Activated CD4-positive, alpha-beta T cell treated with anti-CD3 and anti-CD28 coated beads, Interleukin-2, amount 50 U/mL, for 4 hours (primary cell): Measurements from ENCODE around the gene GOLGA8K.
"Not testable (repeated sequence)": the region's sequence is repeated elsewhere in the genome, so short reads cannot be mapped to it uniquely, and the experiment has no call there.

Experiments used
- DNase-seq, 2 experiments: peaks; one replicate each; pipeline ENCODE4 v3.0.0-alpha.2; 2020

The GOLGA8K gene, protein sequence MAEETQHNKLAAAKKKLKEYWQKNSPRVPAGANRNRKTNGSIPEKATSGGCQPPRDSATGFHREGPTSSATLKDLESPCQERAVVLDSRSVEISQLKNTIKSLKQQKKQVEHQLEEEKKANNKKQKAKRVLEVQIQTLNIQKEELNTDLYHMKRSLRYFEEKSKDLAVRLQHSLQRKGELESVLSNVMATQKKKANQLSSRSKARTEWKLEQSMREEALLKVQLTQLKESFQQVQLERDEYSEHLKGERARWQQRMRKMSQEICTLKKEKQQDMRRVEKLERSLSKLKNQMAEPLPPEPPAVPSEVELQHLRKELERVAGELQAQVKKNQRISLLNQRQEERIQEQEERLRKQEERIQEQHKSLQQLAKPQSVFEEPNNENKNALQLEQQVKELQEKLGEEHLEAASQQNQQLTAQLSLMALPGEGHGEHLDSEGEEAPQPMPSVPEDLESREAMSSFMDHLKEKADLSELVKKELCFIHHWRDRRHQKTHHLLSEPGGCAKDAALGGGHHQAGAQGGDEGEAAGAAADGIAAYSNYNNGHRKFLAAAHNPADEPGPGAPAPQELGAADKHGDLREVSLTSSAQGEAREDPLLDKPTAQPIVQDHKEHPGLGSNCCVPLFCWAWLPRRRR

DNA sequence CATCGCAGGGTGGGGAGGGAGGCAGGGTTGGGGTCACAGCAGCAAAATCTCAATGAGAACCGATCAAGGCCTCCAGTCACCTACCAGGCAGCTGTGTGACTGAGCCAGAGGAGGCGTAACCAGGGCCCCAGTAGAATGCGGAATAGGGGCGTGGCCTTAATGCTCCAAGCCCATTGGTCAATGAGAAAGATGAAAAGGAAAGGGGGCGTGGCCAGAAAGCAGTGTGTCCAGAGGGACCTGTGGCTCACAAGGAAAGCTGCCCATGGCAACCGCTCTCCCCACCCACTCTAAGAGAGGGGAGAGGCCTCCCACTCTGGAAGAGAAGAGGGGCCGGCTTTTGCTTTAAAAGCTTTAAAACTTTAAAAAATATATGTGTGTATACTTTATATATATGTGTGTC, at the start of gene GOLGA8K:
TSS of gene GOLGA8K (minus strand) at position 101 of the 400 bp plus-strand sequence. CDS start at position 3, 98 bp downstream.
- not testable (repeated sequence) for DNase-seq

DNA sequence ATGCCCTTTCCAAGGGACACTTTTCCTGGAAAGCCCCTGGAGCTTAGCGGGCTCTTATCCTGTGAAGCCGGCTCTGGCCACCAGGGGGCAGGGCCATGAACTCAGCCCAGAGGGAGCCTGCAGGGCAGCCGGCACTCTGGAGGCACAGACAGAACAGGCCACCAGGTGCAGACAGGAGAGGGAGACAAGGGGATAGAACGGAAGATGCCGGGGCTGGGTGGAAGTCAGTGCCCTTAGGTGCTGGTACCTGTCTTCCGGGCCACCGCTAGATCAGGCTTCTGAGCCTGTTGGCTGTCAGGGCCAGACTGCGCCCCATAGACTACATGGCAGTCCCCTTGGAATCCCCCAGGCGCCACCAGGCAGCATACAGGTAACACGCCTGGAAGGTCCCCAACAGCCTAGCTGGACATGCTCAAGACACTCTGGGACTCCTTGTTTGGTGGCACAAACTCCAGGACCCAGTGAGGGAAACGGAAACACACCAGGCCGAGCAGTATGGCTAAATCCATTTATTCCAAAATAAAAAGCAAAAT, 37.4 kb upstream of the GOLGA8K start:
- DNase-seq = not testable (repeated sequence)

DNA sequence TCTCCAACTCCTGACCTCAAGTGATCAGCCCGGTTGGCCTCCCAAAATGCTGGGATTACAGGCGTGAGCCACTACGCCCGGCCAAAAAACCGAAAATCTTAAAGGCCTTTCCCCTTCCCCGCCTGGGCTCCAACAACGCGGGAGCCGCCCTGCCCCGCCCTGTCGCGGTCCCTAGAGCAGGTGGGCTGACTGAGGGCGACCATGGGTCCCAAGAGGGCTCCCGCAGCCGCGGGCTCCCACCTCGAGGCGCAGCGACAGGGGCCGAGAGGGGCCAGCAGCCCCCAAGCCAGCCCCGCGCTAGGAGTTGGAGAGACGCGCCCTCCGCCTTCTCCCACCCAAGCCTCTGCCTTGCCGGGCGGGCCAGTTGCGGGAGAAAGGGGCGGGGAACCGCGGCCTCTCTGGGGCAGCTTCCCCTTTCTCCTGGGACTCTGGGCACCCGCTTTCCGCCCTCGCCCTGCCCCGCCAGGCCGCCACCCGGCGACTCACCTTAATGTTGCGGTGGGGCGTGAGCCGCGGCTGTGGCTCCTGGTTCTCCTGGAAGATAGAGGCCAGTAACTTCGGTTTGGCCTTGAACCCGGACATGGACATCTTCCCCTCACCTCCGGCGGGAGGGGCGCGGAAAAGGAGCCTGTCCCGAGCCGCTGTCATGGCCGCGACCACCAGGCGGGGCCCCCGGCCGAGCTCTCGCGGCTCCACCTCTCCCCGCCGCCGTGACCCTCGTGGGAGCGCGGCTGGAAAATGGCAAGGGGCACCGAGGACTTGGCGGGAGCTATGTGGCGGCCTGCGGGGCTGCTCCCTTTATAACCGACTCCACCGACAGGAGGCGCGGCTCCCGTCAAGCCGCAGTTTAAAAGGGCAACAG, 31.2 kb upstream of the GOLGA8K start:
- DNase-seq = not testable (repeated sequence)

DNA sequence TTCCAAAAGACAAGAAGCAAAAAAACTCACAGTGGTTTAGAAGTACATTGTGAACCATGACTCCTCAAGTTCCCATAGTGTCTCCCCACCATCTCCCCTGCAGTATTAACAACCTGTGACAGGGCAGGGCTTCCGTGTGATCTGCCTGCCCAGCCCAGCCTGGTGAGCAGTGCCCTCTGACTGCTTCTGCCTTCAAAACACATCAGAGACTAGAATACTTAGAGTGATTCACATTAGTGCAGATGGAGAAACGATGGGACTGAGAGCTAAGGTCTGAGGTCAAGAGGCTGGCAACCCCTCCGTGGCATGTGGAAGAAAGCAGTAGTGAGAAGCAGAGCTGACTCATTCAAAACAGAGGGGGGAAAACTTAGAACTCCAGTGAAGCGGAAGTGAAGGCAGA, 24.5 kb upstream of the GOLGA8K start:
- not testable (repeated sequence) for DNase-seq

DNA sequence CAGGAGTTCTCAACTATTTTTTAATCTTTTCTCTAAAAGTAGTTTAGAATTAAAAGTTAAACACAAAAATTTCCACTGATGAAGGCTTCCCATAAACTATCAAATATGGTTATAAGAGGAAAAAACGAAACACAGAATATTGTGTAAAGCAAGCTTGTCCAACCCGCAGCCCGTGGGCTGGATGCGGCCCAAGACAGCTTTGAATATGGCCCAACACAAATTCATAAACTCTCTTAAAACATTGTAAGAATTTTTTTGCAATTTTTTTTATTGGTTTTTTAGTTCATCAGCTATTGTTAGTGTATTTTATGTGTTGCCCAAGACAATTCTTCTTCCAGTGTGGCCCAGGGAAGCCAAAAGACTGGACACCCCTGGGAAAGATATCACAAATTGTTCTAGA, 23.4 kb upstream of the GOLGA8K start:
- not testable (repeated sequence) for DNase-seq

DNA sequence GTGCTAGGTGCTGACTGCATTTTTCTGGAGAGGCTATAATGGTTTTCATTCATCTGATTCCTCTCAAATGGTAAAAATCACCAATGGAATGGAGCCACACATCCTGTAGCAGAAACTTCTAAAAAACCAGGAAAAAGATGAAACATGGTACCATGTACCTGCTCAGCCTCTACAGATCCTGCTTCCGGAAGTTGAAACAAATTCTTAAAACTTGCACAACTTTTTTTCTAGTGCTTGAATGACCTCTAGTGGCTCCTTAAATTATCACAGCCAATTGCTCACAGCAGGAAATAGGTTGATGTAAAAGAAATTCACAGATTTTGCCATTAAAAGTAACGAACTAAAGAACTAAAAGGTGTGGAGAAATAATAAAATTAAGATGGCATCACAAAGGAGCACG, 4.8 kb upstream of the GOLGA8K start:
- not testable (repeated sequence) for DNase-seq

DNA sequence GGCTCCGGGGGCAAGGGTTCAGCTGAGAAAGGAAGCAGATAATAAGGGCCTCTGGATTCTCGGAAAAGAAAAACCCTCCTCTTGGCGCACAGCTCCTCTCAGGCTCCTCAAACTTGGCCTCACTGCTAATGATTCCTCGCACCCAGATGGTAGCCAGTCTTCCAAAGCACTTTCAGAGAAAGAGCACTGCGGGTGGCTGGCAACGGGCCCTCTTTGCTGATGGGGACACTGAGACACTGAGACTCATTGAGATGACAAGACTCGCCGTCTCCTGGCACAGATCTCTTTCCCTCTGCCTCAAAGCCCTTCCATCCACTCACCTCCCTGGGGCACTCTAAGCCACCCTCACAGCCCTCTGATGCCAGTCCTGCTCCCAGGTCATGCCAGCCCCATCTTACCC, 6.6 kb downstream of the GOLGA8K start:
- not testable (repeated sequence) for DNase-seq

DNA sequence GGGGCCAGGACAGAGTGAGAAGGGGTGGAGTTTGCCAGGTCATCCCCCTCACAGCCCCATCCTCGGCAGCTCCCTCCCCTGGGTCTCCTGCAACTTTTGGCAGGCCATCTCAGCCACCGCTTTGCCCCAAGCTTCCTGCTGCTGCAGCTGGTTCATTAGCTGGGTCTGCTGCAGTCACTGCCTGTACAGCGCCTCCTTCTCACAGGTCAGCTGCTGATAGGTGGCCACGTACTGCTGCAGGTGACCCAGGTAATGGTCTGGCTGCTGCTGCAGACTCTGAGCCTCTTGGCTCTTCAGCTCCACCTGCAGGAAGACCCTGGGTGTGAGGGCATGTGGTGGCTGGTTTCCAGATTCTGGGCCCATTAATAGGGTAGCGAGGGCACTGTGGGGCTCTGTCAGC, 8.3 kb downstream of the GOLGA8K start:
- not testable (repeated sequence) for DNase-seq

DNA sequence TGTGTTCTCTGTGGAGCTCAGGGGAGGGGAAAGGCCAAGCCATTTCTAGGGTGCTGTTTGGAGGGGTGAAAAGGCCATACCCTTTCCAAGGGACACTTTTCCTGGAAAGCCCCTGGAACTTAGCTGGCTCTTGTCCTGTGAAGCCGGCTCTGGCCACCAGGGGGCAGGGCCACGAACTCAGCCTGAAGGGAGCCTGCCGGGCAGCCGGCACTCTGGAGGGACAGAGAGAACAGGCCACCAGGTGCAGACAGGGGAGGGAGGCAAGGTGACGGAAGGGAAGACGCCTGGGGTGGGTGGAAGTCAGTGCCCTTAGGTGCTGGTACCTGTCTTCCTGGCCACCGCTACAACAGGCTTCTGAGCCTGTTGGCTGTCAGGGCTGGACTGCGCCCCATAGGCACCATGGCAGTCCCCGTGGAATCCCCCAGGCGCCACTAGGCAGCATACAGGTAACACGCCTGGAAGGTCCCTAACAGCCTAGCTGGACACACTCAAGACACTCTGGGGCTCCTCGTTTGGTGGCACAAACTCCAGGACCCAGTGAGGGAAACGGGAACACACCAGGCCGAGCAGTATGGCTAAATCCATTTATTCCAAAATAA, 14.9 kb downstream of the GOLGA8K start:
- not testable (repeated sequence) for DNase-seq

DNA sequence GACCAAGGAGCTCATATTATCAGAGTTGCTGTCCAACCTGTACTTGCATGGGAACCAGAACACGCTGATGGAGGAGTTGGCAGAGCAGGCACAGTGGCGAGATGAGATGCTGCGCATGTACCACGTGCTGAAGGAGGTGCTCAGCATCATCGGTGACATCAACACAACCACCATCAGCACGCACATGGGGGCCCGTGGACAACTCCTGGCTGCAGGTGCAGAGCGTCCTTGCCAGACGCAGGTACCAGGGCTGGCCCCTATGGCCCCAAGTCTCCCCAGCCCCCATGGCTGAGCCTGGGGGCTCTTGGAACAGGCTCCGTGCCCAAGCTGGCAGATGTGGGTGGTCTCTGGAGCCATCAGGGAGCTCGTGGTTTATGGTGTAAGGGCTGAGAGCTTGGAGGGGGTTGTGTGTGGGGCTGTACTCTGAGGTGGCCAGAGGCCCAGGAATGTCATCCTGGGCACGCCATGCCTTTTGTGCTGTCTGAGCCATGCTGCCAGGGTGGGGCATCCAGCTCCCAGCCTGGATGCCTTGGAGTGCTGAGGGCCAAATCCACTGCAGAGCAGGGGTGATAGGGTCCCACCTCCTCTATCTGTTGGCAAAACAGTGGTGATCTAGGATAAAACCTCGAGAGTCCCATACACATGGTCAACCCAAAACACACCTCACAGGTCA, 17.1 kb downstream of the GOLGA8K start:
- DNase-seq = not testable (repeated sequence)

DNA sequence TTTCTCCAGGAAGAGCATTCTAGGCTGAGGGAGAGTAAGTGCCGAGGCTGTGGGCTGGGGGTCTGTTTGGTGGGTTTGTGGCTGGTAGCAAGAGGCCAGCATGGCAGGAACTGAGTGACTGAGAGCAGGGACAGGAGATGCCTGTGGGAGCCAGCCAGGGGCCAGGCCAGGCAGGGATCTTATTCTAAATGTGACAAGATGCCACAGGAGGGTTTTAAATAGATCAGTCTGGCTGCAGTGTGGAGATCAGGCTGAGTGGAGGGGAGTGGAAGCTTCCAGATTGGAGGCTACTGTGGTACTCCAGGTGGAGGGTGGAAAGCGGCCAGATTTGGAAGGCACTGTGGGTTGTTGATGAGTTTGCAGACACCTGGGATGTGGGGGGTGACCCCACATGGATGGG, 28.9 kb downstream of the GOLGA8K start:
- not testable (repeated sequence) for DNase-seq

DNA sequence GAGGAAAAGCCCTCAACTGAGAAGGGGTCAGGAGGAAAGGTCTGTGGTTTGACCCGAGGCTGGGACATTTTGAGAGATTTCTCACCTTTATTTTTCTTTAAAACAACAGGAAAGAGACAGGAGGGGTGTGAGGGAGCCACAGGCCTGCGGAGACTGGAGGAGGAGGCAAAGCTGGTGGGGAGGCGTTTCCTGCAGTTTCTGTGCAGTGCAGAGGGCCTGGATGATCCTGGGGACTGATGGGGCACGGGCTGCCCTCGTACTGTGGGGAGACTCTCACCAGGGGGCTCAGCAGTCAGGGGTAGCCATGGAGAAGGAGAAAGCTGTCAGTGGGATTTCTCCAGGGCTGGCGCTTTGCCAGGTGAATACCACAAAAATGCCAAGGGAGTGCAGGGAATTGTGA, 29.4 kb downstream of the GOLGA8K start:
- not testable (repeated sequence) for DNase-seq

DNA sequence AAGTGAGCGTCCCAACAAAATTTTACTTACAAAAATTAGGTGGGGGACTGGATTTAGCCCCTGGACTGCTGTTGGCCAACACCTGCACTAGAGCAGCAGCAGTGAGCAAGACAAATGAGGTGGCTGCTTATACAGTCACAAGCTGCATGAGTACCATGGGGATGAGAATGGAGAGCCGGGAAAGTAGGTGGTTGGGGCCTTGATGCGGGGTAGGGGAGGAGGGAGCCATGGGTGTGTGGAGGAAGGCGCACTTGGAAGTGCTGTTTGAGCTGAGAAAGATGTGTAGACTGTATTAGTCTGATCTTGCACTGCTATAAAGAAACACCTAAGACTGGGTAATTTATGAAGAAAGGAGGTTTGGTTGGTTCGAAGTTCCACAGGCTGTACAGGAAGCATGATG, 31.0 kb downstream of the GOLGA8K start:
- DNase-seq = not testable (repeated sequence)

DNA sequence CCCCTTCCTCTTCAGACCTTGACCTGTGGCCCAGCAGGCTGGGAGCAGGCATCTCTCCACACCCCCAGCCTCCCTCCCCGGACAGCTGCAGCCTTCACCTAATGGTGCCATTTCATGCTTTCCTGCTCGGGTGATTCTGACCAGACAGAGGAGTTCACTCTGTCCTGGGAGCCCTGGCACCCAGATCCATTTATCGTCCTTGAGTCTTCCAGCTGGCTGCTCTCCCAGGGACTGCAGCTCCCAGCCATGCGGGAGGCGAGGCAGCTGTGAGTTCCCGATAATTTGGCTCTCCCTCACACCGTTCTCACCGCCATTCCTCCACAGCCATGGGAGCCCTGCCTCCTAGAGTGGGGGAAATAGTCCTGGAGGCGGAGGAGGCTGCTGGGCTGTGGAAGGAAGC, 32.6 kb downstream of the GOLGA8K start:
- DNase-seq = not testable (repeated sequence)

DNA sequence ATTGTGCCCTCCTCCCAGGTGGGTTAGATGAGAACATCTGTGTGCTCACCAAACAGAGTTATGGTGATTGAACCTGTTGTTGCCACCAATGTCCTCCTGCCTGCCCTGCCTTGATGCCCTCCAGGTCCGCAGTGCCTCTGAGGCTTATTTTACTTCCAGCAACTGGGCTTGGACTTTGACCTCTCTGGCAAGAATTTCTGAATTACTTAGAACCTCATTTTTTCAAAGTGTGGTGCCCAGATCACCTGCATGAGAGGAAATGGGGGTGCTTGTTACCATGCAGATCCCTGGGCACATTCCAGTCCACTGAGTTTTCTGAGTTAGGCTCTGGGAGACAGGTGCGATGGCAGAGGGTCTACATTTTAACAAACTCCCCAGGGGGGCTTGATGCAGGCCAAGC, 33.0 kb downstream of the GOLGA8K start:
- DNase-seq = not testable (repeated sequence)

DNA sequence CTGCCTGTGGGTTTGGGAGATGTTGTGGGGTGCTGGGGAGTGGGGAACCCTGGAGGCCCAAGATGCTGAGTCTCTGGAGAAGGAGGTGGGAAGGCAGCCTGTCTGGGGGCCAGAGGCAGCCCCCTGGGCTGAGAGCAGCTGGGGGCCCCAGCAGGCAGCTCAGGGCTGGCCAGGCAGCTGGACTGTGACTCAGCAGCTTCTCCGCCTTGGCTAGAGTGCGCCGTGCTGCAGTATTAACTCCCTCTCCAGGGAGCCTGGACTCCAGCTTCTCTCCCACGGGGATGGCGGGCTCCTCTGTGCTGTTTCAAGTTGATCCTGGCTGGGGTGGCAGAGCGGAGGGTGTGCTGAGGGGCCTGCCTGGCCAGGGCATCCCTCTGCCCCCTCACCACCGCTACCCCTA, 36.6 kb downstream of the GOLGA8K start:
- DNase-seq = not testable (repeated sequence)

DNA sequence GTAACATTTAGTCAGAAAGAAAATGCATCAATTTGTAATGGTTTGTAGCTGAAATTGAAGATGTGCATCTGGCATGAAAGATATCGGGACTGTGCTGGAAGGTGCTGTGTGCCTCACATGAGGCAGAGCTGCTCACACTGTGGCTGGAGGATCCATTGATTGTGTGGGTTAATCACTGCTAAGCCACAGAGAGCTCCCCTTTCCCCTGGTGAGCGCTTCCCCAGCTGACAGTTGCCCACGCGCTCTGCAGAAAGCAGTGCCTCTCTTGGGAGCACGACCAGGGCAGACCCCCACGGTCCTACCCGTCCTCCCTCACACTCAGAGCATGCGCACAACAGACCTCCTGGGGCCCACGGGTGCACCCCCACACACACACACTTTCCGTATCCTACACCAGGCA, 37.1 kb downstream of the GOLGA8K start:
- DNase-seq = not testable (repeated sequence)

DNA sequence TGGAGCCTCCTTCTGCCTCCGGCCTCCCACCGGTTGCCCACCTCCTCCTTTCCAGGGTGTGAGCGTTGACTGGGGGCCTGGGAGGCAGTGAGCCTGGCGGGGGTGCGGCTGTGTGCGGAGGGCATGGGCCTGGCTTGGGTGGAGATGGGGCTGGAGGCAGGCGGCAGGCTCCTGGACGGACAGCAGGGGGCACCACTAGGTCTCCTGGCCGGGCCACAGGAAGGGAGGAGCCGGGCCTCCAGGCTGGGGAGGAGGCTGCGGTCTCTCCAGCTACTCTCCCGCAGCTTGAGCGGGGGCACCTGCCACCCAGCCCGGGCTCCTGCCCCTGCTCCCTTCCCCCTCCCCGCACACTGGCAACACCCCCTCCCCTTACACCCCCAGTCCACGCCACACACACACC, 38.1 kb downstream of the GOLGA8K start:
- DNase-seq = not testable (repeated sequence)

DNA sequence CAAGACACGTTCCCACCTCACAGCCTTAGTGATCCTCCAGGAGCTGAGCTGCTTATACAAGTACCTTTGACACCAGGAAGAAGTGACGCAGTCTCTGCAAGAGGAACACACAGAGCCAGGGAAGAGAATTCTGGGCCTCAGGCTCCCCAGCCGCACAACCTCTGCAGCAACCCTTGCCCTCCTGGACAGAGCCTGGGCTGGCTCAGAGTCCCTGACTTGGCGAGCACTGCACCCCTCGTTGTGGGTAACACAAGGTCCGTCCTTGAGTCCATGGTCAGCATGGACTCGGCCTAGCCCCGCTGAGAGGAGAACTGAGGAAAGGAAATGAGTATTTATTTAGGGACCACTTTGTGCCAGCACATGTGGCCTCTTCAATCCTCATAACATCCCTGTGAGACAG, 39.6 kb downstream of the GOLGA8K start:
- not testable (repeated sequence) for DNase-seq

DNA sequence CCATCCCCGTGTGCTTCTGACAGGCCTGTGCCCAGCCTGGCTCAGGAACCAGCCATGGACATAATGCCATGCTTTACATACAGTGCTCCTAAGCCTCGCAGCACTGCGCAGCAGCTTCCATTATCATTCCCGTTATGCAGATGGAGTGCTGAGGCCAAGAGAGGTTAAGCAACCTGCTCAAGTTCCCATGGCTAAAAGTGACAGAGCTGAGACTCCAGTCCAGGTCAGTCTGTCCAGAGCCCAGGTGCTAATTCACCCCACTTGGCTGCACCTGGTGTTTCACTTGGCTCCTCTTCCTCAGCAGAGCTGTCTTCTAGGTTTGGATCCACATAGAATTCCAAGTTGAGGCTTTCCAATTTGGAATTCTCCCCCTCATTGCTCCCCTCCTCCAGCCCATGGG, 41.4 kb downstream of the GOLGA8K start:
- not testable (repeated sequence) for DNase-seq

DNA sequence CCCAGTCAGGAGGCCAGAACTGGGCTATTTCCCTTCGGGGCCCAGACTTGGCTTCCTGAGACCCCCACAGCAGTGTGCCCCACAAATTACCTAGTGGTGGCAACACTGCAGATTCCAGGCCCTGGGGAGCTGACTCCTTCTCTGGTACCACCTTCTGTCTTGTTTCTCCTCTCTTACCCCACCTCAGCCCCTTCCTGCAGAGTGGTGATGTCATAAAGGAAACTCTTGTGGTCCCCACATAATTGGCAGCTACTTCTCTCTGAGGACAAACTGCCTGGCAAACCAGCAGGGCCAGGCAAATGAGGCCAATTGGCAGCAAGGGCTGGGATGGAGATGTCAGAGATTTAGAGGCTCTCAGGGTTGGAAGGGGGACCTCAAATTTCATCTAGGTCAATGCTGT, 44.6 kb downstream of the GOLGA8K start:
- DNase-seq = not testable (repeated sequence)

DNA sequence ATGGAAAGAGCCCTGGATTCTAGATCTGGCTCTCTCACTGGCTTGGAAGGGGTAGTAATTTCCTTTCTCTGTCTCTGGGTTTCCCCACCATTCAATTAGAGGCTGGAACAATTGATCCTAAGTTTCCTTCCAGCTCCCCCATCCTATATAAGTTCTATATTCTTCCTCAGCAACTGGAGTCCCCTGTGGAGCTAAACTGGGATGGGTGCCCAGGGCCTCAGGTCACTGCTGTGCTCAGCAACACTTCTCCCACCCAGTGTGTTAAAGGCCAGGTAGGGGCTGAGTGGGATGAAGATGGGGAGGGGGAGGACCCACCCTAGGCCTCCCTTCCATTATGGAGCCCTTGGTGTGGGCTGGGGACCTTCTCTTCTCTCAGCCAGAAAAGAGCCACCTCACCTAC, 46.2 kb downstream of the GOLGA8K start:
- not testable (repeated sequence) for DNase-seq
